Measurements from ENCODE around the gene MDK.
"Not testable (repeated sequence)": the region's sequence is repeated elsewhere in the genome, so short reads cannot be mapped to it uniquely, and the experiment has no call there.

Gene MDK

GRCh38 chr11:46378296-46378695, 3.2 kb upstream of the MDK start:
- no peak for TF ChIP-seq CTCF (IDR thresholded peaks at IDR 0.05)
- H3K4me3 ChIP-seq, result no peak overlapping the region
- H3K27ac ChIP-seq, result no peak overlapping the region
- no peak for DNase-seq (ENCODE audit: low spot score)

- Histone ChIP-seq H3K4me3 (no peak overlapping the region), H3K27ac (no peak overlapping the region)
- no peak for DNase-seq (ENCODE audit: low spot score)
- TF ChIP-seq CTCF (IDR thresholded peaks at IDR 0.05), result no peak
Observed at GRCh38 chr11:46378811-46379481, 2.5 kb upstream of the MDK start.

- Histone ChIP-seq H3K27ac (peak overlapping the region in 1 of 2 donors; percentile 73), H3K4me3 (peak overlapping the region; percentile 80)
- not testable (repeated sequence) for DNase-seq (ENCODE audit: low spot score)
Observed at GRCh38 chr11:46379482-46380293, 1.8 kb upstream of the MDK start.

GRCh38 chr11:46380340-46381047, 975 bp upstream of the MDK start:
- peak overlapping the region; percentile 80 for H3K4me3 ChIP-seq
- TF ChIP-seq CTCF (IDR thresholded peaks at IDR 0.05), result no peak
- peak overlapping the region; percentile 47 to 73 for H3K27ac ChIP-seq
- no peak for DNase-seq (ENCODE audit: low spot score)

GRCh38 chr11:46381819-46382645, 563 bp downstream of the MDK start:
- no peak for DNase-seq (ENCODE audit: low spot score)
- H3K4me3 ChIP-seq, result peak overlapping the region; percentile 80
- no peak overlapping the region for H3K27ac ChIP-seq
- TF ChIP-seq CTCF (IDR thresholded peaks at IDR 0.05), result no peak

- peak overlapping the region; percentile 80 for H3K4me3 ChIP-seq
- no peak overlapping the region for H3K27ac ChIP-seq
- DNase-seq (ENCODE audit: low spot score), result no peak
- no peak for TF ChIP-seq CTCF (IDR thresholded peaks at IDR 0.05)
Observed at GRCh38 chr11:46382646-46383403, 1.4 kb downstream of the MDK start.
